AG10803 (cell line): ENCODE results near the gene DLG2.

Experiments used
- DNase-seq: peaks from one replicate; pipeline ENCODE4 v3.0.0; 2010; ENCODE audit warnings: low read depth
- H3K4me3 ChIP-seq: 2 replicates; pipeline ENCODE4 v1.5.1; 2011; ENCODE audit warnings: mild to moderate bottlenecking, low read length, control low read depth
- TF ChIP-seq, protein P1 (sequence below): conservative IDR thresholded peaks from 2 replicates; pipeline ENCODE4 v1.5.1; 2011; ENCODE audit warnings: mild to moderate bottlenecking, low read length, control low read depth, inconsistent platforms

Gene DLG2

GRCh38 chr11:84408946-84409411 lies 1218.2 kb downstream of the DLG2 start:
- no peak overlapping the region for H3K4me3 ChIP-seq
- DNase-seq, result peak; percentile 29
- TF ChIP-seq, protein P1, sequence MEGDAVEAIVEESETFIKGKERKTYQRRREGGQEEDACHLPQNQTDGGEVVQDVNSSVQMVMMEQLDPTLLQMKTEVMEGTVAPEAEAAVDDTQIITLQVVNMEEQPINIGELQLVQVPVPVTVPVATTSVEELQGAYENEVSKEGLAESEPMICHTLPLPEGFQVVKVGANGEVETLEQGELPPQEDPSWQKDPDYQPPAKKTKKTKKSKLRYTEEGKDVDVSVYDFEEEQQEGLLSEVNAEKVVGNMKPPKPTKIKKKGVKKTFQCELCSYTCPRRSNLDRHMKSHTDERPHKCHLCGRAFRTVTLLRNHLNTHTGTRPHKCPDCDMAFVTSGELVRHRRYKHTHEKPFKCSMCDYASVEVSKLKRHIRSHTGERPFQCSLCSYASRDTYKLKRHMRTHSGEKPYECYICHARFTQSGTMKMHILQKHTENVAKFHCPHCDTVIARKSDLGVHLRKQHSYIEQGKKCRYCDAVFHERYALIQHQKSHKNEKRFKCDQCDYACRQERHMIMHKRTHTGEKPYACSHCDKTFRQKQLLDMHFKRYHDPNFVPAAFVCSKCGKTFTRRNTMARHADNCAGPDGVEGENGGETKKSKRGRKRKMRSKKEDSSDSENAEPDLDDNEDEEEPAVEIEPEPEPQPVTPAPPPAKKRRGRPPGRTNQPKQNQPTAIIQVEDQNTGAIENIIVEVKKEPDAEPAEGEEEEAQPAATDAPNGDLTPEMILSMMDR, result no peak

- DNase-seq, result no peak
- TF ChIP-seq, protein P1, result no peak
- H3K4me3 ChIP-seq, result no peak overlapping the region
Observed at GRCh38 chr11:84407091-84407490, 1220.1 kb downstream of the DLG2 start.

DNA sequence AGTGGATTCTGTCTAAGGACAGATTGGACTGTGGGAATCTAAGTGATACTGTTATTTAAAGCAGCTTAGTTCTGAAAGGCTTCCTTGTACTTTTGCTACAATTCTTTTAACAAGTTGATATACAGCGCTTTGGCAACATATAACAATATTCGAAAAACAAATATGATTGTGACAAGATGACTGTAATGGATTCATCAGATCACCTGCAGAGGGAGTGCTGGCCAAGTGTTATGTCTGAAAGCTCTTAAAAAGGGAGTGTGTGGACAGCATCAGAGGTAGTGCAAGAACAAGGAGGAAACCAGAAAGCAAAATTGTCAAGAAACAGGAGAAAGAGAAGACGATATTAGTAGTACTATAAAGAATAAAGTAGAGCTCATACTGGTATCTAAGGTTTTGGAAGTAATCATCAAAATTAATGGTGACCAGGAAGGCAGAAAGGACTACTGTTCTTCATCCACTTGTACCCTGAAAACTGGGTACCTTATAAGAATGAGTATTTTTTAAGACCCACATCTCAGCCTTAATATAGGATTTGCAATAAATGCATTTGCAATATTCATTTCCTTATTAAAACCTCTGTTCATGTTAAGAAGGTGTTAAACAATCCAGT lies 1229.0 kb downstream of the DLG2 start:
- DNase-seq, result peak; percentile 21
- H3K4me3 ChIP-seq, result no peak overlapping the region
- TF ChIP-seq, protein P1, result peak; percentile 55

DNA sequence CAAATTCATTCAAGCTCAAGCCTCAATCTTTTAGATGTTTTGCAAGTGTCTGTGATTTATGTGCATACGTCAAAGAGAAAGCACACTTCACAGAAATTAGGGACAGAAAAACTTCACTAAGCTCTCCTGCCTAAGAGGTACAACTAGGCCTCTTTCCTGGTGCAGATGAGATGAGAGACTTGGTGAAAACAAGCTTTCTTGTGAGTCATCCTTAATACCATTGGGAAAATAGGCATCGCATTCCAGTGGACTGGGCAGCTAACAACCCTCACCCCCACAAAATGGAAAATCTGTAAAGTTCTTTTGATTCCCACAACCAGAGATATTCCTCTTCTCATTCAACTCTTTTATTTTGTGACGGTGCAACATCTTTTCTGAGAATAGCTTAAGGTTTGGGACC lies 1230.6 kb downstream of the DLG2 start:
- peak; percentile 19 for DNase-seq
- TF ChIP-seq, protein P1, result no peak

GRCh38 chr11:84390441-84391078 lies 1236.6 kb downstream of the DLG2 start:
- H3K4me3 ChIP-seq, result no peak overlapping the region
- DNase-seq, result no peak
- TF ChIP-seq, protein P1, result no peak

More for the DNA sequence above, 1230.6 kb downstream of the DLG2 start:
- no peak overlapping the region for H3K4me3 ChIP-seq

GRCh38 chr11:84389696-84390095 lies 1237.4 kb downstream of the DLG2 start:
- H3K4me3 ChIP-seq, result no peak overlapping the region
- TF ChIP-seq, protein P1, result no peak
- DNase-seq, result no peak

DNA sequence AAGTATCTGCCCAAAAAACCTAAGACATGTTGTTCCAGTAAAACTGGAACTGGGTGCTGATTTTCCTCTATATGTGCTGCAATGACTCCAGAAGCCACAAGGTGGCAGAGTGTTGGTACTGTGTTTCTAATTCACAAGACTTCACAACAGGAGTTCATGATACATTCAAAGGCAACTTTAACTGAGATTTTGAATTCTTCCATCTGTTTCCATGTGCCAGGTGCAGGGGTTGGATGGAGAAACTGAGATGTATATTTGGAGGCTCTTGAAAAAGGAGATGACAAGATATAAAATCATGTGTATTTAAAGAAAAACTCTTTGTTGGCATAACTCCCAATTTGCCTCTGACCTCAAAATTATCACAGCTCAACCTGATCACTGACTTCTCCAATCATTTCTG lies 1242.4 kb downstream of the DLG2 start:
- TF ChIP-seq, protein P1, result peak; percentile 94
- peak; percentile 55 for DNase-seq
- H3K4me3 ChIP-seq, result no peak overlapping the region
